Hematopoietic multipotent progenitor cell treated with erythropoietin and hydrocortisone succinate and interleukin-3 and kit ligand, for 6 days (in vitro differentiated cells): Measurements from ENCODE around the gene WNT7B.

Source experiments
- DNase-seq: peaks from one replicate; pipeline ENCODE4 v3.0.0-alpha.2; 2015

The WNT7B gene

DNA sequence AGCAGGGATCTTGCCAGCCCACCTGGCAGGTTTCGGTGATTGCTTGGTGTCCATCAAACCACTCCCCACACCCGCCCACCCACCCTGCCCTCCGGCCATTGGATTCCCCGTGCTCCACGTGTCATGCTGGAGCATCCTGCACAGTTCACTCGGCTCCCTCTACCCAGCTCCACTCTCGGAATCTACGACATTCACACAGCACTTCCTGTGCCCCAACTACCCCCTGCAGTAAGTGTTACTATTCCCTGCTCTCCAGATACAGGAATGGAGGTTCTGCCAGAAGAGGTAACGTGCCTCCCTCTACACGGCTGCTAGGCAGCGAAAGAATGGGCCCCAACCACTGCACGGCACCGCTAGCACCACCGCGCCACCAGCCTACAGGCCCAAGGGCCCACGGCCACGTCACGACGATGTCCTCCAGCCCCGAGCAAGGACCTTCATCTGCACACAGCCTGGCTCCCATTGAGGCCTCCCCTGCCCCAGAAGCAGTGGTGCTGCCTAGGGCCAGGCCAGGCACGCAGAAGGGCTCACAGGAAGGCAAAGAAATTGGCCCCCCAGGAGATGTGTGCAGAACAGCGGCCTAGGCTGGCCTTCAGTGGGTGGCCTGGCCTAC is 27.6 kb downstream of the WNT7B start:
- DNase-seq, result no peak

- DNase-seq, result no peak
Observed at GRCh38 chr22:45948081-45948648, 28.8 kb downstream of the WNT7B start.

- no peak for DNase-seq
Observed at GRCh38 chr22:45946805-45947600, 30.0 kb downstream of the WNT7B start.

- DNase-seq, result no peak
Observed at GRCh38 chr22:45945621-45946106, 31.3 kb downstream of the WNT7B start.

DNA sequence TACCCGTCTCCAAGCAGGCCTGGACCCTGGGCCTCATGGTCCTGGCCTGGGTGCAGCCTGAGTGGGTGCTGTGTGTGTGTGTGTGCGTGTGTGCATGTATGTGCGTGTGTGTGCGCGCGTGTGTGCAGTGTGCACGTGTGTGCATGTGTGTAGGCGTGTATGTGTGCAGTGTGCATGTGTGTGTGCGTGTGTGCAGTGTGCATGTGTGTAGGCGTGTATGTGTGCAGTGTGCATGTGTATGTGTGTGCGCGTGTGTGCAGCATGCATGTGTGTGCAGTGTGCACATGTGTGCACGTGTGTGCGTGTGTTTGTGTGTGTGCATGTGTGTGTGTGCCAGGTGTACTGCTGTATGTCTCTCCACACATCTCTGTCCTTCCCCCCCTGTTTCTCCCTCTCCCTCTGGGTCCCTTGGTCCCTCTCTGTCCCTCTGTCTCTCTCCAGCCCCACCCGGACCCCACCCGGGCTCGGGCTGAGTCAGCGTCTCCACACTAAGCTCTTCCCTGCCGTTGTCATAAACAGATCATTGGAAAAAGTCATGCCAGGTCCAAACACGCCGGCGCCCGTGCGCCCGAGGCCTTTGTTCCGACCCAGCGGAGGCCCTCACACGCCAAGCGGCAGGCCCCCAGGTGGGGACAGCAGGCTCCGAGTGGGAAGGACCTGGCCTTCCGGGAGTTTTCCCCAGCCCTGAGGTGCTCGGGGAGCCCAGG is 34.0 kb downstream of the WNT7B start:
- no peak for DNase-seq

DNA sequence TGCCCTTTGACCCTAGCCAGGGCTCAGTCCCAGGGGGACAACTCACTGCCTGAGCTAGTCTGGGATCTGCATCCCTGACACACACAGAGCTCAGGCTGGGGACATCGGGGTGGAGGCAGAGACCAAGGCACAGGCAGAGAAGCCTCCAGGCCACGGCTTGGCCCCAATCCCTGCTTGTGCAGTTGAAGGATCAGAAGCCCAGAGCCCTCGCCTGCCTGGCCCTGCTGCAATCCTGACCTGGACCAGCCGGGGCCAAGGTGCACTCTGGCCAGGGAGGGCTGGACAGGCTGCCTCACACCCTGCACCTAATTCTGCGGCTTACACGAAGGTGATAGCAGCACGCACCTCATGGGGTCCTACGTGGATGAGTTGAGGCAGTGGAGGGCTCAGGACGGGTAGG is 34.6 kb downstream of the WNT7B start:
- DNase-seq, result no peak

DNA sequence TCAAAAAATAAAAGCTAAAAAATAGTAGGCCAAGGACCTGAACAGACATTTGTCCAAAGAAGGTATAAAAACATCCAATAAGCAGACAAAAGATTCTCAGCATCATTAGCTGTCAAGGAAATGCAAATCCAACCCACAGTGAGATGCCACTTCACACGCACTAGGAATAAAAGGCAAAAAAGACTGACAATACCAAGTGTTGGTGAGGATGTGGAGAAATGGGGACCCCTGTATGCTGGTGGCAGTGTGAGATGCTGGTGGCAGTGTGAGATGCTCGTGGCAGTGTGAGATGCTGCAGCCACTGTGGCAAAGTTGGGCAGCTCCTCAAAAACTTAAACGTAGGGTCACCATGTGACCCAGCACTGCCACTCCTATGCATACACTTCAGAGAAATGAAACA is 38.0 kb downstream of the WNT7B start:
- no peak for DNase-seq

DNA sequence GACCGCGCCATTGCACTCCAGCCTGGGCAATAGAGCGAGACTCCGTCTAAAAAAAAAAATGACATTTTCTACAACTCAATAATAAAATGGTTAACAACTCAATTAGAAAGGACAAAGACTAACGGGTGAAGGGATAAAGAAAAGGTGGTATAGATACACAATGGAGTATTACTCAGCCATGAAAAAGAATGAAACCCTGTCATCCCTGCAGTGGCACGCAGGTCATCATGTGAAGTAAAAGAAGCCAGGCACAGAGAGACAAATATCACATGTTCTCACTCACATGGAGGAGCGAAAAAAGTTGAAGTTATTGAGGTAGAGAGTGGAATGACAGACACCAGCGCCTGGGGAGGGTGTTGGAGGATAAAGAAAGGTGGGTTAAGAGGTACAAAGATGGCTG is 39.0 kb downstream of the WNT7B start:
- DNase-seq, result no peak

DNA sequence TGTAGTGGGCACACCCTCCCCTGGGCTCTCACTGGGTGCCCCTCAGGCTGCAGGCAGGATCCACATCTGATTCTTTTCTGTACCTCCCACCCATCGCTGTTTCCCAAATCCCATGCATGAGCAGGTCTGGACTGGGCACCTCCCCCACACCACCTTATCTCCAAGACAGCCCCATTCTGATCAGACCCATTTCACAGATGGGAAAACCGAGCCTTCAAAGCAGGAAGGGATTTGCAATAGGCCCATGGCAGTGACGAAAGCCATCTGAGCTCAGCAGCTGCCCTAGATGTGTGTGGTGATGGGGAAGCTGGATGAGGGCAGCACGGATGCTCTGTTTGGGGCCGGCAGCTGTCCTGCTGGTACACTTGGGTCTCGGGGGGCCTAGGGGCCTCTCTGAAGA is 41.4 kb downstream of the WNT7B start:
- DNase-seq, result no peak

DNA sequence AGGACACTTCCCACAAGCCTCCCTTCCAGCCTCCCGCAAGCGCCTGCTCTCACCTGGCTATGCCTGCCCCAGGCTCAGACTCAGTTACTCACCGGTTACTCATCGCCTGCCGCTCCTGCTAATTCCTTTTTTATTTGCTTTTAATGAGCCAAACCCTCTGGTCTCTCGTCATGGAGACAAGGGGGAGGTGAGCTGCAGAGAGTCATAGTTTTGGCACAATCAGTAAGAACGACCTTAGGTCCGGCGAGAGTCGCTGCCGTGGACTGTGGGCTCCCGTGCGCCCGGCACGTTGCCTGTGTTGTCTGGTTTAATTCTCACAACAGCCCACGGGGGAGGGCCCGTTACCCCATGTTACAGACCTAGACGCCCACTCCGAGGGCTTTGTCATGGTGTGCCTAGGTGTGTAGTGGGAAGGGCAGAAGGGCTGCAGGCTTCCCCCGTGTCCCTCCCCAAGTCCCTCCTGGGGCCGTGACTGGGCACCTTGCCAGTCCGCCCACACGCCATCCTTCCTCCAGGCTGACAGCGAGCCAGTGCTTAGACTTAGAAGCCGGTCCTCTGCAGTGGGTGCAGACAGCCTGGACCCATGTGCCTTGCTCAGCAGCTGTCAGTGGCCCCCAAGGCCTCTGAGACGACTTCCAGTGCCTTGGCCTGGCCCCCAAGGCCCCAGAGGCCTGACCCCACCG is 42.2 kb downstream of the WNT7B start:
- no peak for DNase-seq

GRCh38 chr22:45934168-45934564 is 42.8 kb downstream of the WNT7B start:
- no peak for DNase-seq

DNA sequence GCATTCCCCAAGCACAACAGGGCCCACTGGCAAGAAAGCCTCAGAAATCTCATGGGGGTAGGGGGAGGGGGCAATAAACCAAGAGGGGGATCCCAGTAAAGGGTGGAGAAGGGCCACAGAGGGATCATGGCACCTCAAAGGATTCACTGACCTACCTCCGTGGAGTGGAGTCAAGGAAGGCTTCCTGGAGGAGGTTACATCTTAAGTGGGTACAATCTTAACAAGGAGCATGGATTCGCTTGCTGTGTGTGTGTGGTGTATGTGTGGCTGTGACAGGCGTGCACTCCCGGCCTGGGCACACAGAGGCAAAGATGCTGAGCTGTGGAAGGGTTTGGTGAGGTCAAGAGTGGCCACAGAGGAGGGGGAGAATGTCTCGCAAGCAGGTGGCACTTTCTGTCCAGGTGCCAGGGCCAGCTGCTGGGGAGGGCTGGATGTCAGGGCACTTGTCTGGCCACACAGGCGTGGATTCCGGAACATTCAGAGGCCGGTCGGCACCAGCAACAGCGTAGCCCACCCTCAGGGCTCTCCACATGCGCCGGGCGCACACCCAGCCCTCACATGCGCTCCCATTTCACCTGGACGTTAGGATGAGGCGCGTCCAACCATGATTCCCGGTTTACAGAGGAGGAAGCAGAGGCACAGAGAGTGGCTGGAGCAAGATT is 43.3 kb downstream of the WNT7B start:
- no peak for DNase-seq

GRCh38 chr22:45932071-45932470 is 44.9 kb downstream of the WNT7B start:
- no peak for DNase-seq

GRCh38 chr22:45931042-45931441 is 45.9 kb downstream of the WNT7B start:
- DNase-seq, result no peak

GRCh38 chr22:45930324-45930723 is 46.6 kb downstream of the WNT7B start:
- DNase-seq, result peak; percentile 15

DNA sequence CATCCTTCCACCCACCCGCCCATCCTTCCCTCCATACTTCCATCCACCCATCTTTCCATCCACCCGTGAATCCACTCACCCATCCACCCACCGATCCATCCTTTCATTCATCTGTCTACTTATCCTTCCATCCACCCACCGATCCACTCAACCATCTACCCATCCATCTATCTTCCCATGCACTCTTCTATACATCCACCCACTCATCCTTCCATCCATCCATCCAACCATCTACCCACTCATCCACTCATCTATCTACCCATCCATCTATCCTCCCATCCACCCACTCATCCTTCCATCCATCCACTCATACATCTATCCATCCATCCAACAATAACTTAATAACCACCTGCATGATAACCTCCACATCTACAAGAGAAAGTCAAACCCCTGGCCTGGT is 47.3 kb downstream of the WNT7B start:
- DNase-seq, result no peak

GRCh38 chr22:45928726-45929368 is 48.1 kb downstream of the WNT7B start:
- DNase-seq, result no peak

DNA sequence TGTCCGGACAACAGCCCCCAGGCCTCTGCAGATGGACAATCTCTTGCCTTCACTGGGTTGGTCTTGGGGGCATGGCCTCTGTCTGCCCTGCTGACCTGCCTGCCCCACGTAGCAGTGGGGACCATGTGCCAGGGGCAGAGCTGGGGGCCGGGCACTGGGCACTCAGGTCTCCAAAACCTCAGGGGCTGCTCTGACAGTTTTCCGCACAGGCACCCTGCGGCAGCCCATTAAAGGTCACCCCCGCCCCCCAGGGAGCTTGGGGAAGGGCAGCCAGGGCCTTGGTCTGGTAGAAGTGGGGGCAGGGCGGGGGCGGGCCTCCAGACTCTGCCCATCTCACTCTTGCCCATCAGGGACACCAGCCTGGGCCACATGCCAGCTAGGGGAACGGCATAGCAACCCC is 49.9 kb downstream of the WNT7B start:
- no peak for DNase-seq

DNA sequence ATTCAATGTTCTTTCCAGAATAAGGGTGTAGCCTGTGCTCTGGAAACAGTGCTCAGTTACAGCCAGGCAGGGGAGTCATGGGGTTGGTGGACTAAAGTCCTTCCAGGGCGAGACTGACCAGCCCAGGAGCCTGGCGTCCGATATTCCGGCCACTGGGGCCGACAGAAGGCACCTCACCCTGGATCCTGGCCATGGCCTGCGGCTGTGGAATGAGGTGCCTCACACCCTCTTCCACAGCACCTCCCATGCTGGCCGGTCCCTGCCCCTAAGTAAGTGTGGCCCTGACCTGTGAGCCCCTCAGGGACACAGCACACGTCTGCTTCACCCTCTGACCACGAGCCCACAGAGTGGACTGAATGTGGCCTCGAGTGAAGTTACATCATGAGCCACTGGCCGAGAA is 50.5 kb downstream of the WNT7B start:
- DNase-seq, result no peak

GRCh38 chr22:45925811-45926351 is 51.1 kb downstream of the WNT7B start:
- no peak for DNase-seq

DNA sequence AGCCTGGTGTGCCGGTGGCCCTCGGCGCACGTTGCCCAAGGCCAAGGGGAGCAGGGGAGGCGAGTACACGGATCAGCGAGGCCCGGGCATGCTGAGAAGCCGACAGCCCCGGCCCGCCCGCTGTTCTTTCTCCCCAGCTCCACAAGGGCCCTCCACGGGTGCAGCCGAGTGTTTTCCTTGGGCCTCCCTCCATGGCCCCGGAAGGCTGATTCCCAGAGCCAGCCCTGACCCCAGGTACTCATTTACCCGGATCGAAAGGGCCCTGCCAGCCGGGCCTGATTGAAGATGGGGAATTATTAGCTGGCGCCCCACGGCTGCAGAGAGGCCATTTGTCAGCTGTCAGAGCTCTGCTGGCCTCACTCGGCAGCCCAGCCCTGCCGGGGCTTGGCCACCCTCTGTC is 53.1 kb downstream of the WNT7B start:
- DNase-seq, result no peak

- no peak for DNase-seq
Observed at GRCh38 chr22:45923212-45923611, 53.8 kb downstream of the WNT7B start.
